A673 (cell line): Measurements from ENCODE around the gene KIR3DL1.

Experiments used
- CTCF ChIP-seq: fragments of 300-800, 200-600 bp; sonication (generic); conservative IDR thresholded peaks from 2 replicates; pipeline ENCODE4 v1.5.1; 2017; ENCODE audit warnings: low read depth, mild to moderate bottlenecking, antibody characterized with exemption, low read length, moderate library complexity, mixed read lengths
- EZH2 ChIP-seq: fragments of 200-600 bp; sonication (generic); IDR thresholded peaks from 2 replicates; pipeline ENCODE4 v1.6.1; 2017; ENCODE audit warnings: borderline replicate concordance, low read depth, mild to moderate bottlenecking, mixed read lengths, antibody characterized with exemption, low read length; ENCODE audit not compliant: poor library complexity, severe bottlenecking

- TF ChIP-seq EZH2 (no peak), CTCF (no peak)
Measured at GRCh38 chr19:54804101-54804500, 12.2 kb upstream of the KIR3DL1 start.
